Activated naive CD8-positive, alpha-beta T cell treated with anti-CD3 and anti-CD28 coated beads for 36 hours (primary cell): ENCODE measurements around the gene TMEM86B. TPM values are rescaled to one million over a fixed set of nuclear protein-coding genes. Genes with fewer than 3 reads are reported as not detected.

ENCODE experiments used
- DNase-seq: peaks from one replicate; pipeline ENCODE4 v3.0.0; 2021
- H3K27ac Mint-ChIP-seq: one replicate; pipeline ENCODE4 v1.8.0; 2022; ENCODE audit warnings: mild to moderate bottlenecking, moderate library complexity, mixed read lengths
- H3K27me3 Mint-ChIP-seq: one replicate; pipeline ENCODE4 v1.8.0; 2022; ENCODE audit warnings: mild to moderate bottlenecking, mixed read lengths
- H3K36me3 Mint-ChIP-seq: one replicate; pipeline ENCODE4 v1.8.0; 2021; ENCODE audit warnings: mild to moderate bottlenecking, mixed read lengths
- H3K4me1 Mint-ChIP-seq: one replicate; pipeline ENCODE4 v1.8.0; 2021; ENCODE audit warnings: mixed read lengths
- H3K4me3 Mint-ChIP-seq: one replicate; pipeline ENCODE4 v1.8.0; 2022; ENCODE audit warnings: mild to moderate bottlenecking, moderate library complexity, mixed read lengths
- H3K9me3 Mint-ChIP-seq: one replicate; pipeline ENCODE4 v1.8.0; 2022; ENCODE audit warnings: mixed read lengths
- total RNA-seq, 2 experiments: library from RNA; stranded (reverse); gene quantifications; one replicate each; pipeline ENCODE4 v1.2.3, GENCODE V29; 2021

The TMEM86B gene
- total RNA-seq, 2 experiments from 2014 or later: 7.3 to 7.9 TPM

GRCh38 chr19:55239004-55239403 lies 10.4 kb upstream of the TMEM86B start:
- H3K36me3 Mint-ChIP-seq: peaks cover 37% of the 10 kb centered on the region
- DNase-seq: no peak
- H3K9me3 Mint-ChIP-seq: no peaks in the 10 kb centered on the region
- H3K4me1 Mint-ChIP-seq: no peaks in the 10 kb centered on the region
- H3K27me3 Mint-ChIP-seq: no peaks in the 10 kb centered on the region
- no peak overlapping the region for H3K4me3 Mint-ChIP-seq
- H3K27ac Mint-ChIP-seq: no peak overlapping the region

DNA sequence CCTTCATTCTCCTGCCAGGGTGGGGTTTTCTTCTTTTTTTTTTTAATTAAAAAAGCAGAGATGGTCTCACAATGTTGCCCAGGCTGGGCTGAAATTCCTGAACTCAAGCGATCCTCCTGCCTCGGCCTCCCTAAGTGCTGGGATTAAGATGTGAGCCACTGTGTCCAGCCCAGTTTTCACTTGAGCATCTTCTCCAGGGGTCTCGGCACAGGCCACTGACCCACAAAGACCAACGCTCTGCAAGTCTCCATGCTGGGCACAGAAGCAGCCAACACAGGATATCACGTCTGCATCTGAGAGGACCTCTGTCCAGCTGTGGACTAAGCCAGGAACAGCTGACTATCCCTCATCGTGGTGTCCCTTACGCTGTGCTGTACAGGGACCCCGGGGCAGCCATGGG lies 9.5 kb upstream of the TMEM86B start:
- no peak overlapping the region for H3K4me3 Mint-ChIP-seq
- H3K27me3 Mint-ChIP-seq: no peaks in the 10 kb centered on the region
- H3K4me1 Mint-ChIP-seq: no peaks in the 10 kb centered on the region
- H3K9me3 Mint-ChIP-seq: no peaks in the 10 kb centered on the region
- no peak overlapping the region for H3K27ac Mint-ChIP-seq
- H3K36me3 Mint-ChIP-seq: peaks cover 39% of the 10 kb centered on the region
- no peak for DNase-seq

DNA sequence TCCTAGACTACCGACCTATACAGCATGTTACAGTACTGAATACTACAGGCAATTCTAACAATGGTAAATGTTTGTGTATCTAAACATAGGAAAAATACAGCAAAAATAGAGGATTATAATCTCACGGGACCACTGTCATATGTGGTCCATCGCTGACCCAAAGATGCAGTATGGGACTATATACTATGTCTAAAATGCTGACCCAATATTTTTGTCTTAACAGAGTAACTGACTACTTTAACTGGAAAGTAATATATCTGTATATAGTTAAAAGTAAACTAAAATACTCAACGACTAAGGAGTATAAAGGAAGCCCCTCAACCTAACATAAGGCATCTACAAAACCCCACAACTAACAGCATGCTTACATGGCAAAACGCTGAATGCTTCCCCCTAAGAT lies 4.4 kb upstream of the TMEM86B start:
- no peaks in the 10 kb centered on the region for H3K27me3 Mint-ChIP-seq
- no peaks in the 10 kb centered on the region for H3K4me1 Mint-ChIP-seq
- H3K4me3 Mint-ChIP-seq: no peak overlapping the region
- no peaks in the 10 kb centered on the region for H3K9me3 Mint-ChIP-seq
- H3K27ac Mint-ChIP-seq: no peak overlapping the region
- DNase-seq: no peak
- peaks cover 33% of the 10 kb centered on the region for H3K36me3 Mint-ChIP-seq

- peak overlapping the region; percentile 40 for H3K27ac Mint-ChIP-seq
- H3K36me3 Mint-ChIP-seq: peaks cover 31% of the 10 kb centered on the region
- no peaks in the 10 kb centered on the region for H3K4me1 Mint-ChIP-seq
- no peaks in the 10 kb centered on the region for H3K9me3 Mint-ChIP-seq
- no peaks in the 10 kb centered on the region for H3K27me3 Mint-ChIP-seq
- no peak for DNase-seq
- no peak overlapping the region for H3K4me3 Mint-ChIP-seq
Observed at GRCh38 chr19:55232286-55232602, 3.7 kb upstream of the TMEM86B start.

- Mint-ChIP-seq H3K36me3 (peaks cover 26% of the 10 kb centered on the region), H3K27ac (no peak overlapping the region), H3K9me3 (no peaks in the 10 kb centered on the region), H3K27me3 (no peaks in the 10 kb centered on the region), H3K4me1 (no peaks in the 10 kb centered on the region), H3K4me3 (no peak overlapping the region)
- DNase-seq: no peak
Observed at GRCh38 chr19:55231391-55232285, 3.1 kb upstream of the TMEM86B start.

DNA sequence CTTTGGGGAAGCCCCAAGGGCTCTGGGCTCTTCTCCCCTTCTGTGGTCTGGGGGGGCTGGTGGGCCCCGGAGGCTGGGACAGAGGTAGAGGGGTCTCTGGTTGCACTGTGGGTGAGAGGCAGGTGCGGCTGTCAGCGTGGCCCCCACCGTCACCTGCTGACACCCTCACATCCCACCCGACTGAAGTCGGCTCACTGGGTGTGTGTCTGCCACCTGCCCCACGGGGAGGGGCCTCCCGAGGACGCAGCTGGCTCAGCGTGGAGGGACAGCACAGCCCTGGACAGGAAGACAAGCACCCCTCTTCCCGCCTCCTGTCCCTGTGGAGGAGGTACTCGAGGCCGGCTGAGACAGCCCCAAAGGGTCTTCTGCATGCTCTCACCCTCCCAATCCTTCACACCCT lies 2.2 kb upstream of the TMEM86B start:
- peaks cover 20% of the 10 kb centered on the region for H3K36me3 Mint-ChIP-seq

GRCh38 chr19:55230329-55230728 lies 1.8 kb upstream of the TMEM86B start:
- no peak for DNase-seq
- Mint-ChIP-seq H3K27ac (no peak overlapping the region), H3K36me3 (peaks cover 22% of the 10 kb centered on the region), H3K9me3 (no peaks in the 10 kb centered on the region), H3K4me3 (no peak overlapping the region), H3K27me3 (no peaks in the 10 kb centered on the region), H3K4me1 (no peaks in the 10 kb centered on the region)

More for the DNA sequence above, 2.2 kb upstream of the TMEM86B start:
- no peak for DNase-seq
- Mint-ChIP-seq H3K9me3 (no peaks in the 10 kb centered on the region), H3K27me3 (no peaks in the 10 kb centered on the region), H3K27ac (no peak overlapping the region), H3K4me1 (no peaks in the 10 kb centered on the region), H3K4me3 (no peak overlapping the region)

DNA sequence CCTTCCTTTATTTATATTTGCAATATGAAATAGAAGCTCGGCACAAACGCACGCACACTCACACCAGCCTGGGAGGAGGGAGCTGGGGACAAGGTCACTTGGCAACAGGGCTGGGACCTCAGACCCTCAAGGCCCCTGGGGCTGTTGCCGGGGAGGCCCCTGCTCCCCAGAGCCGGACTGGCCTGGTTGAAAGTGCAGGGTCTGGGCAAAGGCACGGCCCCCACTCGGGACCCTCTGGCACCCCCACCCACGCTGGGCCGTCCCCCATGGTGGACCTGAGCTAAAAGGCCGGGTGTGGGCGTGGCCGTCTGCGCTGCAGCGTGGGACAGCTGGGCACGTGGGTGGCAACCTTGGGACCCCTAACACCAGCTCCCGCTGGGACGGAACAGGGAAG lies 1.2 kb upstream of the TMEM86B start:
- H3K27me3 Mint-ChIP-seq: no peaks in the 10 kb centered on the region
- no peak for DNase-seq
- peaks cover 19% of the 10 kb centered on the region for H3K36me3 Mint-ChIP-seq
- no peaks in the 10 kb centered on the region for H3K9me3 Mint-ChIP-seq
- no peak overlapping the region for H3K4me3 Mint-ChIP-seq
- no peaks in the 10 kb centered on the region for H3K4me1 Mint-ChIP-seq
- no peak overlapping the region for H3K27ac Mint-ChIP-seq

DNA sequence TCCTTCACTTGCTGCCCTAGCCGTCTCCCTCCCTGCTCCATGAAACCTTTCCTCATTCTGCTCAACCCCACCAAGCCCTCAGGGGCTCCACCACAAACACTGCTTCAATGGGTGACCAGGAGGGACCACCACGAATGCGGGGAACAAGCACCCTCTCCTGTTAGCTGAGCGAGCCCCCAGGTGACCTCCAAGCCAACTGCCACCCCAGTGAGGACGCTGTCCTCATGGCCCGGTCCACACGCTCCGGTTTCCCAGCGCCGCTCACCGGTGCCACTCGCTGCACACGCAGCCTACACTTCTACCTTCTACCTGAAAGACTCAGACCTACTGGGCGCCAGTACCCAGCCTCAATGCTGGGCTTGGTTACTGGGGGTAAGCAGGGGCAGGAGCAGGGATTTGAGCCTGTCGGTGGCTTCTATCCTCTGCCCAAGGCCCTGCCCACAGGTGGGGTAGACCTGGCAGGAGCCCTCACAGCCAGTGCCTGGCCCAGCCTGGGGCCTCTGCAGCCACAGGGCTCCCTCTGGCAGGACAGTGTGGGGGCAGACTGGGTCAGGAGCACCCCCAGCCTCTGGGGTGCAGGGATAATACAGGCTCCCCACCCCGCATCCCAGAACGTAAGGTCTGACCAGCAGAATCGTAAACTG lies 704 bp upstream of the TMEM86B start:
- Mint-ChIP-seq H3K36me3 (peaks cover 15% of the 10 kb centered on the region), H3K27ac (no peak overlapping the region), H3K9me3 (no peaks in the 10 kb centered on the region), H3K27me3 (no peaks in the 10 kb centered on the region), H3K4me1 (no peaks in the 10 kb centered on the region), H3K4me3 (no peak overlapping the region)
- DNase-seq: no peak

- no peak overlapping the region for H3K4me3 Mint-ChIP-seq
- no peaks in the 10 kb centered on the region for H3K27me3 Mint-ChIP-seq
- DNase-seq: no peak
- H3K4me1 Mint-ChIP-seq: no peaks in the 10 kb centered on the region
- no peak overlapping the region for H3K27ac Mint-ChIP-seq
- H3K9me3 Mint-ChIP-seq: no peaks in the 10 kb centered on the region
- H3K36me3 Mint-ChIP-seq: peaks cover 8% of the 10 kb centered on the region
Observed at GRCh38 chr19:55228015-55228391, 560 bp downstream of the TMEM86B start.

- H3K4me3 Mint-ChIP-seq: no peak overlapping the region
- no peaks in the 10 kb centered on the region for H3K9me3 Mint-ChIP-seq
- no peaks in the 10 kb centered on the region for H3K27me3 Mint-ChIP-seq
- no peaks in the 10 kb centered on the region for H3K4me1 Mint-ChIP-seq
- H3K36me3 Mint-ChIP-seq: peaks cover 11% of the 10 kb centered on the region
- no peak overlapping the region for H3K27ac Mint-ChIP-seq
- DNase-seq: no peak
Observed at GRCh38 chr19:55227241-55228014, 1.1 kb downstream of the TMEM86B start.

GRCh38 chr19:55226788-55227187 lies 1.8 kb downstream of the TMEM86B start:
- Mint-ChIP-seq H3K4me1 (no peaks in the 10 kb centered on the region), H3K4me3 (no peak overlapping the region), H3K27me3 (no peaks in the 10 kb centered on the region), H3K9me3 (no peaks in the 10 kb centered on the region), H3K36me3 (peaks cover 17% of the 10 kb centered on the region), H3K27ac (no peak overlapping the region)
- DNase-seq: no peak

DNA sequence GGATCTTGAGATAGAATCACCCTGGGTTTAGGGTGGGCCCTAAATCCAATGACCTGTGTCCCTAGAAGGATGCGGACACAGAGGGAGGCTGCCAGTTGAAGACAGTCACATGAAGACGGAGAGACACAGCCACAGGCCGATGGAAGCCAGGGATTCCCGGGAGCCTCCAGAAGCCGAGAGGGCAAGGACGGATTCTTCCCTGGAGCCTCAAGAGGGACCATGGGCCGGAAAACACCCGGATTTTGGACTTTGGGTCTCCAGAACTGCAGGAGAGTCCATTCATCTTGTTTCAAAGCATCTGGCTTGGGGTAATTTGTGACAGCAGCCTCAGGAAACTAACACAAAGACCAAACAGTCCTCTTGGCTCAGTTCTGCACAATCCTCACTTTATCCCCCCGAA lies 2.3 kb downstream of the TMEM86B start:
- Mint-ChIP-seq H3K27ac (no peak overlapping the region), H3K36me3 (peaks cover 22% of the 10 kb centered on the region), H3K4me3 (no peak overlapping the region)

DNA sequence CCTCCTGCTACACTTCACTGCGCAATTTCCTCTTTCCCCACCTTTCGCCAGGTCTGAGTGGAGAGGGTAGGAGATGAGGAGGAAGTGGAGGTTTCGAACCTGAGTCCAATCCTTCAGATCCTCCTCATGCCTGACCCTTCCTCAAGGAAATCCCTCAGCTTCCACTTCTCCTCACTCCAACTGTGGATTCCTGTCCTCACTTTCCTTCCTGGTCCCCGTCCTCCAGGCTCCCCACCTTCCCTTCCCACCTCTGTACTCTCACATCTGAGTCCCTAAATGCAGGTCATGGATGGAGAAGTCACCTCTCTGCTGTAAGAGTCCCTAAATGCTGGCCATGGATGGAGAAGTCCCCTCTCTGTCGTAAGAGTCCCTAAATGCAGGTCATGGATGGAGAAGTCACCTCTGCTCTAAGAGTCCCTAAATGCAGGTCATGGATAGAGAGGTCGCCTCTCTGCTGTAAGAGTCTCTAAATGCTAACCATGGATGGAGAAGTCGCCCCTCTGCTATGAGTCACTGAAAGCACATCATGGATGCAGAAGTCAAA lies 3.1 kb downstream of the TMEM86B start:
- Mint-ChIP-seq H3K36me3 (peaks cover 30% of the 10 kb centered on the region), H3K4me3 (no peak overlapping the region), H3K27me3 (no peaks in the 10 kb centered on the region), H3K4me1 (no peaks in the 10 kb centered on the region), H3K27ac (peak overlapping the region; percentile 59), H3K9me3 (peaks cover 6% of the 10 kb centered on the region)
- no peak for DNase-seq

More for the DNA sequence above, 2.3 kb downstream of the TMEM86B start:
- H3K27me3 Mint-ChIP-seq: no peaks in the 10 kb centered on the region
- no peak for DNase-seq
- no peaks in the 10 kb centered on the region for H3K4me1 Mint-ChIP-seq
- peaks cover 3% of the 10 kb centered on the region for H3K9me3 Mint-ChIP-seq
